ENCODE data around the gene TRMT61A.

Gene TRMT61A

GRCh38 chr14:103561381-103562178, 32.6 kb downstream of the TRMT61A start:
- in situ Hi-C loops (cut with MboI; ENCODE audit: low sequenced_read_pairs), result no loop called here

- in situ Hi-C loops (cut with MboI; ENCODE audit: low sequenced_read_pairs), result no loop called here
Observed at GRCh38 chr14:103562179-103562428, 33.1 kb downstream of the TRMT61A start.

GRCh38 chr14:103562429-103563225, 33.6 kb downstream of the TRMT61A start, which contains the start of the genes BAG5 and COA8:
TSS of gene BAG5 (minus strand) at chr14:103562657. CDS start at chr14:103561164, 1,493 bp downstream.
TSS of gene COA8 (plus strand) at chr14:103562960. CDS start at chr14:103563002, 42 bp downstream.
- in situ Hi-C loops (cut with MboI; ENCODE audit: low sequenced_read_pairs), result no loop called here

GRCh38 chr14:103563226-103563620, 34.2 kb downstream of the TRMT61A start:
- in situ Hi-C loops (cut with MboI; ENCODE audit: low sequenced_read_pairs), result no loop called here

- in situ Hi-C loops (cut with MboI; ENCODE audit: low sequenced_read_pairs), result no loop called here
Observed at GRCh38 chr14:103563844-103564505, 35.0 kb downstream of the TRMT61A start.

- in situ Hi-C loops (cut with MboI; ENCODE audit: low sequenced_read_pairs), result no loop called here
Observed at GRCh38 chr14:103568952-103569351, 40.0 kb downstream of the TRMT61A start.

GRCh38 chr14:103569408-103569807, 40.4 kb downstream of the TRMT61A start:
- in situ Hi-C loops (cut with MboI; ENCODE audit: low sequenced_read_pairs), result no loop called here

- in situ Hi-C loops (cut with MboI; ENCODE audit: low sequenced_read_pairs), result no loop called here
Observed at GRCh38 chr14:103574104-103574503, 45.1 kb downstream of the TRMT61A start.

GRCh38 chr14:103574707-103575285, 45.8 kb downstream of the TRMT61A start:
- in situ Hi-C loops (cut with MboI; ENCODE audit: low sequenced_read_pairs), result no loop called here

GRCh38 chr14:103576371-103577024, 47.5 kb downstream of the TRMT61A start:
- in situ Hi-C loops (cut with MboI; ENCODE audit: low sequenced_read_pairs), result no loop called here

- in situ Hi-C loops (cut with MboI; ENCODE audit: low sequenced_read_pairs), result no loop called here
Observed at GRCh38 chr14:103578401-103579075, 49.5 kb downstream of the TRMT61A start.

GRCh38 chr14:103581206-103581605, 52.2 kb downstream of the TRMT61A start:
- in situ Hi-C loops (cut with MboI; ENCODE audit: low sequenced_read_pairs), result no loop called here

- in situ Hi-C loops (cut with MboI; ENCODE audit: low sequenced_read_pairs), result no loop called here
Observed at GRCh38 chr14:103581954-103582703, 53.1 kb downstream of the TRMT61A start.

- in situ Hi-C loops (cut with MboI; ENCODE audit: low sequenced_read_pairs), result no loop called here
Observed at GRCh38 chr14:103584326-103584915, 55.4 kb downstream of the TRMT61A start.
